K562 (cell line): ENCODE data around the gene FAM83F.

ENCODE experiments used
- CEBPB ChIP-seq: fragments of 450-650 bp; IDR thresholded peaks from 2 replicates; pipeline ENCODE4 v1.6.1; 2016; ENCODE audit warnings: missing genetic modification characterization, missing compliant biosample characterization
- CTCF ChIP-seq, 3 experiments: IDR thresholded peaks in 2 of 3; conservative IDR thresholded peaks in 1 of 3; 2 replicates each; pipeline ENCODE4 v1.5.1; 2011 to 2012; ENCODE audit warnings: low read length in 3 of 3, mild to moderate bottlenecking in 3 of 3, control low read depth in 2 of 3, improper control_type of control experiment in 1 of 3, inconsistent platforms in 1 of 3, low read depth in 1 of 3, mixed read lengths in 1 of 3, moderate library complexity in 1 of 3; ENCODE audit not compliant: insufficient read depth in 2 of 3
- GABPA ChIP-seq: fragments of 200-800 bp; sonication (Bioruptor generic); conservative IDR thresholded peaks from 2 replicates; pipeline ENCODE4 v1.6.1; 2016; ENCODE audit warnings: low read depth, missing genetic modification characterization, missing compliant biosample characterization
- HNRNPH1 ChIP-seq: fragments of 200-400 bp; formaldehyde crosslinking; optimal IDR thresholded peaks from 2 replicates; pipeline ENCODE3; 2017; ENCODE audit warnings: low read depth, mild to moderate bottlenecking, low read length, moderate library complexity
- MAFG ChIP-seq: fragments of 450-650 bp; conservative IDR thresholded peaks from 2 replicates; pipeline ENCODE4 v1.6.1; 2016; ENCODE audit warnings: missing genetic modification characterization, missing compliant biosample characterization
- MEF2A ChIP-seq: IDR thresholded peaks from 2 replicates; pipeline ENCODE4 v1.6.1; 2011; ENCODE audit warnings: low read depth, mild to moderate bottlenecking, low read length, moderate library complexity; ENCODE audit not compliant: control insufficient read depth
- NR3C1 ChIP-seq: sonication (generic); formaldehyde crosslinking; IDR thresholded peaks from 2 replicates; pipeline ENCODE4 v1.8.1; 2022; ENCODE audit warnings: missing genetic modification reagents
- POLR2A ChIP-seq: fragments of 450-650 bp; conservative IDR thresholded peaks from 2 replicates; pipeline ENCODE4 v1.6.1; 2016
- SMARCE1 ChIP-seq: fragments of 450-650 bp; IDR thresholded peaks from 2 replicates; pipeline ENCODE4 v1.7.1; 2016; ENCODE audit warnings: mild to moderate bottlenecking
- ZBTB7A ChIP-seq: IDR thresholded peaks from 2 replicates; pipeline ENCODE4 v1.6.1; 2011; ENCODE audit warnings: low read depth, mild to moderate bottlenecking, low read length, moderate library complexity, borderline replicate concordance; ENCODE audit not compliant: control insufficient read depth
- ZNF511 ChIP-seq: sonication (generic); formaldehyde crosslinking; IDR thresholded peaks from 2 replicates; pipeline ENCODE4 v1.8.0; 2022; ENCODE audit warnings: mild to moderate bottlenecking, missing genetic modification reagents

- no peak for TF ChIP-seq HNRNPH1
- TF ChIP-seq CTCF (IDR thresholded peaks at IDR 0.05 in 2 of 3, conservative IDR thresholded peaks at IDR 0.05 in 1 of 3; ENCODE audit: insufficient read depth in 2 of 3, low read depth in 1 of 3, low read length in 3 of 3): no peak
- no peak for TF ChIP-seq POLR2A
- no peak for TF ChIP-seq MAFG
- peak; percentile 82 for TF ChIP-seq CEBPB (tag)
- no peak for TF ChIP-seq ZNF511 (CRISPR knock-in tag)
- no peak for TF ChIP-seq NR3C1 (CRISPR knock-in tag)
- no peak for TF ChIP-seq SMARCE1
- TF ChIP-seq ZBTB7A: no peak
- TF ChIP-seq MEF2A: no peak
- TF ChIP-seq GABPA (tag): no peak
These were observed 61.8 kb downstream of the FAM83F start for GRCh38 chr22:40056559-40056958.
